Choroid plexus epithelial cell (primary cell): ENCODE measurements around the gene PARD6G.
"Not testable (repeated sequence)": the region's sequence is repeated elsewhere in the genome, so short reads cannot be mapped to it uniquely, and the experiment has no call there.

ENCODE experiments used
- DNase-seq: peaks from one replicate; pipeline ENCODE4 v3.0.0-alpha.2; 2010; ENCODE audit warnings: low read depth
- H3K4me3 ChIP-seq: 2 replicates; pipeline ENCODE4 v1.5.1; 2011; ENCODE audit warnings: low read depth, mild to moderate bottlenecking, control low read depth, low read length, moderate library complexity
- CTCF ChIP-seq: conservative IDR thresholded peaks from 2 replicates; pipeline ENCODE4 v1.5.1; 2011; ENCODE audit warnings: low read depth, mild to moderate bottlenecking, control low read depth, inconsistent platforms, low read length, moderate library complexity

PARD6G gene

GRCh38 chr18:80228051-80228848 lies 19.1 kb downstream of the PARD6G start:
- no peak overlapping the region for H3K4me3 ChIP-seq
- no peak for DNase-seq
- no peak for TF ChIP-seq CTCF

GRCh38 chr18:80227472-80227871 lies 19.8 kb downstream of the PARD6G start:
- no peak for TF ChIP-seq CTCF
- no peak for DNase-seq

GRCh38 chr18:80225685-80226084 lies 21.6 kb downstream of the PARD6G start:
- TF ChIP-seq CTCF: no peak
- no peak for DNase-seq
- H3K4me3 ChIP-seq: no peak overlapping the region

More at GRCh38 chr18:80227472-80227871, 19.8 kb downstream of the PARD6G start:
- no peak overlapping the region for H3K4me3 ChIP-seq

GRCh38 chr18:80223581-80224148 lies 23.6 kb downstream of the PARD6G start:
- TF ChIP-seq CTCF: no peak
- H3K4me3 ChIP-seq: no peak overlapping the region
- no peak for DNase-seq

- H3K4me3 ChIP-seq, DNase-seq: not testable (repeated sequence)
Observed at GRCh38 chr18:80219488-80219887, 27.8 kb downstream of the PARD6G start.

GRCh38 chr18:80218341-80219227 lies 28.7 kb downstream of the PARD6G start:
- no peak for DNase-seq
- no peak overlapping the region for H3K4me3 ChIP-seq
- TF ChIP-seq CTCF: no peak

GRCh38 chr18:80213182-80213581 lies 34.1 kb downstream of the PARD6G start:
- TF ChIP-seq CTCF: no peak
- DNase-seq: no peak

More at GRCh38 chr18:80213182-80213581, 34.1 kb downstream of the PARD6G start:
- H3K4me3 ChIP-seq: no peak overlapping the region
